Keratinocyte (primary cell): Measurements from ENCODE around the gene FBXO30.

Experiments
- CTCF ChIP-seq, 3 experiments: IDR thresholded peaks in 1 of 3; conservative IDR thresholded peaks in 1 of 3; optimal IDR thresholded peaks in 1 of 3; 2 replicates in 2 of 3; 3 replicates in 1 of 3; pipeline versions ENCODE3 to v1.5.1; 2011; ENCODE audit warnings: low read length in 3 of 3, mild to moderate bottlenecking in 3 of 3, moderate library complexity in 2 of 3, control low read depth in 1 of 3, inconsistent platforms in 1 of 3; ENCODE audit not compliant: insufficient read depth in 2 of 3; ENCODE audit errors: extremely low read depth in 1 of 3
- EZH2 ChIP-seq: IDR thresholded peaks from one replicate; pipeline ENCODE4 v1.6.1; 2012; ENCODE audit warnings: inconsistent platforms, mild to moderate bottlenecking, low read length, moderate library complexity

GRCh38 chr6:145814035-145814500 lies 527 bp downstream of the FBXO30 start:
- TF ChIP-seq EZH2: no peak
- TF ChIP-seq CTCF (optimal IDR thresholded peaks at IDR 0.05 in 1 of 3, IDR thresholded peaks at IDR 0.05 in 1 of 3, conservative IDR thresholded peaks at IDR 0.05 in 1 of 3; ENCODE audit: extremely low read depth in 1 of 3, insufficient read depth in 2 of 3, low read length in 3 of 3): no peak
